H1 (cell line): Measurements from ENCODE around the gene MAST2. TPM values are rescaled to one million over a fixed set of nuclear protein-coding genes. Genes with fewer than 3 reads are reported as not detected.

Experiments
- CTCF ChIA-PET: fragments of 300-600 bp; sonication (Branson Sonifier 250); formaldehyde crosslinking; loops from one replicate; lab custom pipeline; 2021; ENCODE audit not compliant: partially characterized antibody; lab: Charles Lee
- POLR2A ChIA-PET: fragments of 300-600 bp; sonication (Branson Sonifier 250); formaldehyde crosslinking; loops from one replicate; lab custom pipeline; 2021; ENCODE audit warnings: inconsistent platforms; ENCODE audit not compliant: partially characterized antibody; lab: Charles Lee
- DNase-seq, 2 experiments: peaks; one replicate each; pipeline versions ENCODE4 v3.0.0 to v3.0.0-alpha.2; 2010 to 2022; ENCODE audit warnings: low spot score in 2 of 2, low read depth in 1 of 2, mixed read lengths in 1 of 2
- FAIRE-seq: peaks from 2 replicates; lab custom pipeline; 2011; peaks lifted over from hg19 to GRCh38; lab: Jason Lieb, UNC
- H2AFZ ChIP-seq: 2 replicates; pipeline ENCODE4 v1.8.1; 2012; ENCODE audit warnings: low read length, inconsistent platforms
- H2AK5ac ChIP-seq: 2 replicates; pipeline ENCODE4 v1.6.1; 2013; ENCODE audit warnings: low read depth, low read length
- H2BK120ac ChIP-seq: replicated peaks from 2 replicates; pipeline ENCODE3; 2013; ENCODE audit warnings: low read depth, low read length, inconsistent platforms
- H2BK12ac ChIP-seq: 2 replicates; pipeline ENCODE4 v1.6.1; 2013; ENCODE audit warnings: low read depth, low read length
- H2BK15ac ChIP-seq: 2 replicates; pipeline ENCODE4 v1.6.1; 2013; ENCODE audit warnings: low read length
- H2BK20ac ChIP-seq: 2 replicates; pipeline ENCODE4 v1.6.1; 2013; ENCODE audit warnings: low read length
- H2BK5ac ChIP-seq: 2 replicates; pipeline ENCODE4 v1.6.1; 2013; ENCODE audit warnings: low read depth, low read length
- H3K14ac ChIP-seq: 2 replicates; pipeline ENCODE4 v1.6.1; 2013; ENCODE audit warnings: inconsistent platforms; ENCODE audit not compliant: insufficient read length
- H3K18ac ChIP-seq: 2 replicates; pipeline ENCODE4 v1.6.1; 2013; ENCODE audit warnings: low read length; ENCODE audit errors: extremely low read depth
- H3K23ac ChIP-seq: 2 replicates; pipeline ENCODE4 v1.6.1; 2013; ENCODE audit warnings: inconsistent platforms; ENCODE audit not compliant: insufficient read length
- H3K23me2 ChIP-seq: 2 replicates; pipeline ENCODE4 v1.6.1; 2013; ENCODE audit warnings: low read depth, low read length
- H3K27ac ChIP-seq: 2 replicates; pipeline ENCODE4 v1.6.1; 2011; ENCODE audit warnings: low read depth, low read length, inconsistent platforms
- H3K27me3 ChIP-seq, 4 experiments: replicated peaks in 1 of 4; 1 replicate in 1 of 4; 2 replicates in 3 of 4; pipeline versions ENCODE4 v1.6.1 to v1.8.1; 2011 to 2013; ENCODE audit warnings: low read length in 3 of 4, mild to moderate bottlenecking in 3 of 4, inconsistent platforms in 2 of 4, mixed read lengths in 2 of 4, moderate library complexity in 1 of 4; ENCODE audit not compliant: control insufficient read depth in 3 of 4, insufficient read depth in 3 of 4; ENCODE audit errors: extremely low read depth in 1 of 4
- H3K36me3 ChIP-seq, 4 experiments: 2 replicates each; pipeline versions ENCODE4 v1.6.1 to v1.8.1; 2011 to 2013; ENCODE audit warnings: mild to moderate bottlenecking in 4 of 4, low read length in 3 of 4, moderate library complexity in 2 of 4, control low read depth in 1 of 4, inconsistent platforms in 1 of 4; ENCODE audit not compliant: insufficient read depth in 4 of 4, control insufficient read depth in 2 of 4
- H3K4ac ChIP-seq: replicated peaks from 2 replicates; pipeline ENCODE3; 2013; ENCODE audit warnings: low read length, low read depth, mixed read lengths, inconsistent platforms; ENCODE audit not compliant: insufficient read length
- H3K4me1 ChIP-seq, 4 experiments: replicated peaks in 1 of 4; 1 replicate in 1 of 4; 2 replicates in 3 of 4; pipeline versions ENCODE4 v1.6.1 to v1.8.1; 2011 to 2013; ENCODE audit warnings: low read length in 3 of 4, inconsistent platforms in 2 of 4, mixed read lengths in 1 of 4; ENCODE audit not compliant: insufficient read depth in 4 of 4, control insufficient read depth in 3 of 4
- H3K4me2 ChIP-seq, 2 experiments: 2 replicates each; pipeline versions ENCODE4 v1.6.1 to v1.8.1; 2011 to 2013; ENCODE audit warnings: low read depth in 2 of 2, low read length in 2 of 2, control low read depth in 1 of 2, inconsistent platforms in 1 of 2, mild to moderate bottlenecking in 1 of 2; ENCODE audit not compliant: insufficient read depth in 1 of 2
- H3K4me3 ChIP-seq, 4 experiments: fragments of 200-600, 300-600 bp in 1 of 4; sonication (generic), shearing (Covaris generic), sonication (Bioruptor Twin) in 1 of 4; 2 replicates each; pipeline versions ENCODE4 v1.5.1 to v1.8.1; 2011 to 2016; ENCODE audit warnings: low read length in 4 of 4, low read depth in 3 of 4, control low read depth in 2 of 4, inconsistent platforms in 2 of 4, mild to moderate bottlenecking in 2 of 4, mixed read lengths in 1 of 4, moderate library complexity in 1 of 4; ENCODE audit not compliant: insufficient read depth in 2 of 4; ENCODE audit errors: extremely low read depth in 1 of 4
- H3K56ac ChIP-seq: replicated peaks from 2 replicates; pipeline ENCODE3; 2013; ENCODE audit warnings: low read depth, mild to moderate bottlenecking, mixed read lengths, low read length, inconsistent platforms; ENCODE audit not compliant: insufficient read length
- H3K79me1 ChIP-seq: 2 replicates; pipeline ENCODE4 v1.6.1; 2013; ENCODE audit warnings: low read depth, low read length, control low read depth
- H3K79me2 ChIP-seq, 2 experiments: 2 replicates each; pipeline versions ENCODE4 v1.6.1 to v1.8.1; 2012 to 2013; ENCODE audit warnings: low read length in 2 of 2, mild to moderate bottlenecking in 2 of 2, inconsistent platforms in 1 of 2; ENCODE audit not compliant: insufficient read depth in 2 of 2, control insufficient read depth in 1 of 2
- H3K9ac ChIP-seq, 4 experiments: replicated peaks in 1 of 4; 1 replicate in 1 of 4; 2 replicates in 3 of 4; pipeline versions ENCODE4 v1.6.1 to v1.8.1; 2011 to 2013; ENCODE audit warnings: low read depth in 3 of 4, low read length in 3 of 4, control low read depth in 2 of 4, mild to moderate bottlenecking in 2 of 4, moderate library complexity in 2 of 4, inconsistent platforms in 1 of 4; ENCODE audit errors: extremely low read depth in 1 of 4
- H3K9me3 ChIP-seq, 2 experiments: 2 replicates each; pipeline versions ENCODE4 v1.6.1 to v1.8.1; 2012 to 2013; ENCODE audit warnings: mild to moderate bottlenecking in 2 of 2, moderate library complexity in 2 of 2, control low read depth in 1 of 2, inconsistent platforms in 1 of 2, low read depth in 1 of 2, low read length in 1 of 2, mixed read lengths in 1 of 2; ENCODE audit not compliant: insufficient read depth in 2 of 2
- H4K20me1 ChIP-seq, 2 experiments: replicated peaks in 1 of 2; 2 replicates each; pipeline versions ENCODE3 to v1.8.1; 2011 to 2013; ENCODE audit warnings: inconsistent platforms in 2 of 2, low read length in 2 of 2, mild to moderate bottlenecking in 1 of 2; ENCODE audit not compliant: insufficient read depth in 2 of 2, control insufficient read depth in 1 of 2
- H4K5ac ChIP-seq: 2 replicates; pipeline ENCODE4 v1.6.1; 2013; ENCODE audit warnings: low read length, low read depth, mixed read lengths, inconsistent platforms; ENCODE audit not compliant: insufficient read length
- H4K8ac ChIP-seq: 2 replicates; pipeline ENCODE4 v1.8.0; 2013; ENCODE audit warnings: mild to moderate bottlenecking, moderate library complexity, low read length, inconsistent platforms; ENCODE audit not compliant: insufficient read depth; ENCODE audit errors: extremely low read depth
- H4K91ac ChIP-seq: replicated peaks from 2 replicates; pipeline ENCODE3; 2013; ENCODE audit warnings: low read length, mixed read lengths, inconsistent platforms; ENCODE audit not compliant: insufficient read length
- WGBS, 2 experiments: shearing (Covaris generic) in 1 of 2; methylation state at CpG; one replicate each; pipeline versions ENCODE4 v1.1.6 to v1.1.7; 2013 to 2015; ENCODE audit warnings: low lambda C conversion rate in 2 of 2, mixed read lengths in 2 of 2, inconsistent platforms in 1 of 2, low coverage in 1 of 2, missing lambda C conversion rate in 1 of 2; ENCODE audit not compliant: insufficient replicate concordance in 2 of 2, insufficient coverage in 1 of 2, insufficient read length in 1 of 2; ENCODE audit errors: extremely low coverage in 1 of 2, missing lambda C conversion rate in 1 of 2; 5-methylcytosine and 5-hydroxymethylcytosine counted together
- polyA plus RNA-seq, 7 experiments: library from polyadenylated mRNA; depleted of rRNA in 3 of 7; stranded (reverse) in 5 of 7; unstranded in 2 of 7; fragments of >200 nt in 5 of 7; fragments of 200-250 nt in 2 of 7; gene quantifications; 1 replicate in 5 of 7; 2 replicates in 1 of 7; 4 replicates in 1 of 7; pipeline versions ENCODE4 v1.2.1 to v1.2.3, GENCODE V29; 2011 to 2013; ENCODE audit warnings: missing spikeins in 2 of 7, mixed read lengths in 2 of 7
- total RNA-seq: library from RNA; stranded (reverse); fragmentation: NEBNext Ultra II Directional; extraction: Animal tissue kit (Norgen Biotek cat#: 25700); gene quantifications from 2 replicates; pipeline ENCODE4 v1.2.1, GENCODE V29; 2021
- TF ChIP-seq, protein P1 (sequence below): IDR thresholded peaks from 2 replicates; pipeline ENCODE4 v1.6.1; 2011; ENCODE audit warnings: low read length, improper control_type of control experiment

MAST2 gene
- total and polyA plus RNA-seq, 2 of the 8 experiments (the other 6 are each of a cell fraction or from before 2014, with no cell fraction given), result 20.5 to 35.4 TPM

DNA sequence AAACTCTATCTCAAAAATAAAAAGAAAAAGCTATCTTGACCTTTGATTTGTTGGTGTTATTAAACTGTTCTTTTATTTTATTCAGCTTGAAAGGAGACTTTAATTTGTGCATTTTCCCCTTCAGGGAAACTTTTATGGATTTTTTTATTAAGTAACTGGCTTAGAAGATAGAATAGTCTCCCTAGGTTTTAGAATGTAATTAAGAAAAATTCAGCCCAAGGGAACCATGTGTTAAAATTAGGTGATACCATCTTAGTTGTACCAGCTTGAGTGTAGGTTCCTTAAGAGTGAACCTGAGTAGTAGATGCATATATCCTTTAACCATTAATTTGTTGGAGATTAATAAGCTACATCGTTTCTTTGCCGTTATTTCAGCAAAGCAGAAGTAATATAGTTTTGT lies 11.4 kb downstream of the MAST2 start:
- no peak overlapping the region for H3K4me2 ChIP-seq
- no peak overlapping the region for H2AK5ac ChIP-seq
- H3K36me3 ChIP-seq, result peaks cover 0 to 3% (median 0%) of the 10 kb centered on the region in 4 experiments; a peak in 2 of 8 replicates
- H3K23me2 ChIP-seq, result no peaks in the 10 kb centered on the region
- H3K56ac ChIP-seq, result no peak overlapping the region
- no peaks in the 10 kb centered on the region for H3K27me3 ChIP-seq
- H2BK20ac ChIP-seq, result no peak overlapping the region
- no peak overlapping the region for H2BK15ac ChIP-seq
- no peak overlapping the region for H3K4me3 ChIP-seq
- no peak overlapping the region for H2BK120ac ChIP-seq
- H2AFZ ChIP-seq, result no peak overlapping the region
- H4K20me1 ChIP-seq, result peaks cover 0 to 4% of the 10 kb centered on the region in 2 experiments
- no peak for FAIRE-seq
- ChIA-PET CTCF (interaction anchor here (1.5 kb wide), 1 partner anchor 117 kb away, joined by 4 read pairs; no protein-coding TSS in a partner anchor), POLR2A (interaction anchor here (1.6 to 1.8 kb wide), 2 partner anchors 10 to 12 kb away, joined by 6 to 8 read pairs; partner anchors contain the start of gene MAST2)
- H3K4ac ChIP-seq, result no peak overlapping the region
- no peak for DNase-seq
- TF ChIP-seq, protein P1, sequence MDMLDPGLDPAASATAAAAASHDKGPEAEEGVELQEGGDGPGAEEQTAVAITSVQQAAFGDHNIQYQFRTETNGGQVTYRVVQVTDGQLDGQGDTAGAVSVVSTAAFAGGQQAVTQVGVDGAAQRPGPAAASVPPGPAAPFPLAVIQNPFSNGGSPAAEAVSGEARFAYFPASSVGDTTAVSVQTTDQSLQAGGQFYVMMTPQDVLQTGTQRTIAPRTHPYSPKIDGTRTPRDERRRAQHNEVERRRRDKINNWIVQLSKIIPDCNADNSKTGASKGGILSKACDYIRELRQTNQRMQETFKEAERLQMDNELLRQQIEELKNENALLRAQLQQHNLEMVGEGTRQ, result no peak
- H3K23ac ChIP-seq, result no peak overlapping the region
- H3K79me1 ChIP-seq, result no peaks in the 10 kb centered on the region; the same call in 1 of the 2 replicates
- H3K14ac ChIP-seq, result no peak overlapping the region
- no peak overlapping the region for H2BK12ac ChIP-seq
- no peak overlapping the region for H4K91ac ChIP-seq
- no peak overlapping the region for H4K5ac ChIP-seq
- H3K9ac ChIP-seq, result no peak overlapping the region
- H2BK5ac ChIP-seq, result no peak overlapping the region
- no peak overlapping the region for H4K8ac ChIP-seq
- no peak overlapping the region for H3K27ac ChIP-seq
- H3K4me1 ChIP-seq, result peaks cover 0 to 4% (median 1%) of the 10 kb centered on the region in 4 experiments; a peak in 2 of 7 replicates
- H3K18ac ChIP-seq, result no peak overlapping the region
- H3K79me2 ChIP-seq, result peaks cover 0 to 50% of the 10 kb centered on the region in 2 experiments; a peak in 2 of 4 replicates
- H3K9me3 ChIP-seq, result no peaks in the 10 kb centered on the region
- WGBS, 2 experiments, result 95% methylated on average over 2 of the region's 2 CpGs; no CpG with 5 or more reads in 1 of the 2 experiments
